Measurements from ENCODE around the gene NCLN. TPM values are rescaled to one million over a fixed set of nuclear protein-coding genes. Genes with fewer than 3 reads are reported as not detected.
"Not testable (repeated sequence)": the region's sequence is repeated elsewhere in the genome, so short reads cannot be mapped to it uniquely, and the experiment has no call there.

NCLN gene
- total RNA-seq, 1 experiment from 2014 or later, result 74.6 TPM

- no peak for DNase-seq (ENCODE audit: low spot score)
Measured at GRCh38 chr19:3198901-3199700, 13.4 kb downstream of the NCLN start.

- no peak for DNase-seq (ENCODE audit: low spot score)
Measured at GRCh38 chr19:3201072-3201700, 15.5 kb downstream of the NCLN start.

GRCh38 chr19:3201911-3202310 is 16.2 kb downstream of the NCLN start:
- DNase-seq (ENCODE audit: low spot score), result no peak

DNA sequence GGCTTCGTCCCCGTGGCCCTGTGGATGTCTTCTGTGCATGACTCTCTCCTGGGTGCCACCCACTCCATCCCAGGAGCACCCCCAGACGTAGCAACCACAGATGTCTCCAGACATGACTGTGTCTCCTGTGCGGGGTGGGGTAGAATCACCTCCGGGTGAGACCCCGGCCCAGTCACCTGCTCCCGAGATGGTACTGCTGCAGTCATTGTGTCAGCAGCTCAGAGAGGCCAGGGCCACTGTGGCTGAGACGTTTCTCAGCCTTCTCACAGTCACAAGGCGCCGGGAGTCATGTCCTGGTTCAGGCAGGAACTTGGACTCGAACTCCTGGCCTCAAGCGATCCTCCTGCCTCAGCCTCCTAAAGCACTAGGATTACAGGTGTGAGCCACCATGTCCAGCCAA is 16.6 kb downstream of the NCLN start:
- no peak for DNase-seq (ENCODE audit: low spot score)

DNA sequence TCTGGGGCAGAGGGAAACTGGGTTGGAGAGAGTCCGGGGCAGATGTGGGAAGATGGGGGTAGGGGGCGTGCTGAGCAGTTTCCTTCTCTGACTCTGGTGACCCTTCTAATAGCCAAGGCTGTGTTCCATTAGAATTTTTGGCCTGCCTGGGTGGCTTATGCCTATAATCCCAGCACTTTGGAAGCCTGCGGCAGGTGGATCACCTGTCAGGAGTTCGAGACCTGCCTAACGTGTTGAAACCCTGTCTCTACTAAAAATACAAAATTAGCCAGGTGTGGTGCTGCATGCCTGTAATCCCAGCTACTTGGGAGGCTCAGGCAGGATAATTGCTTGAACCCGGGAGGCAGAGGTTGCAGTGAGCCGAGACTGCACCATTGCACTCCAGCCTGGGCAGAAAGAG is 17.2 kb downstream of the NCLN start:
- not testable (repeated sequence) for DNase-seq (ENCODE audit: low spot score)

DNA sequence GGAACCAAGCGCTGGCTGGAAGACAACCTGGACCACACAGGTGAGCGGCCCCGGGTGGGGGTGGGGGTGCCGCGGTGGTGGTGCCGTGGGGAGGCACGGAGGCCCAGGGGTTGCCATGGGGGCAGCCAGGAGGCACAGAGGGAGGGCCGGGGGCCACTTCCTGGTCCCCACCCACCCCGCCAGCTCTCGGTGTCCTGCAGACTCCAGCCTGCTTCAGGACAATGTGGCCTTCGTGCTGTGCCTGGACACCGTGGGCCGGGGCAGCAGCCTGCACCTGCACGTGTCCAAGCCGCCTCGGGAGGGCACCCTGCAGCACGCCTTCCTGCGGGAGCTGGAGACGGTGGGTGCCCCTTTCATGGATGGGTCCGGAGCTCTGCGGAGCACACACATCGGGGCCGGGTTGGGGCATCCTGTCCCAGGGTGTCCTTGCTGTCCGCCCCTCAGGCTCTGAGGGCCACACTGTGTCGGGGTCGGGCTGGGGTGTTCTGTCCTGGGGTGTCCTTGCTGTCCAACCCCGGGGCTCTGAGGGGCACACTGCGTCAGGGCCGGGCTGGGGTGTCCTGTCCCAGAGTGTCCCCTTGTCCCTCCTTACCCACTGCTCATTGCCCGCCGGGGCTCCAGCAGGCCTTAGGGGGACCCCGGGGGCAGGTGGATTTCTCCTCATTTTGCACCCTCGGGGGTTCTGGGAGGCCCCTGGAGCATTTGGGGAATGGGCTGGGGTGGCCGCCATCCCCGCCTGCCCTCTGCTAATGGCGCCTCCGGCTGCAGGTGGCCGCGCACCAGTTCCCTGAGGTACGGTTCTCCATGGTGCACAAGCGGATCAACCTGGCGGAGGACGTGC is 18.3 kb downstream of the NCLN start:
- no peak for DNase-seq (ENCODE audit: low spot score)

DNA sequence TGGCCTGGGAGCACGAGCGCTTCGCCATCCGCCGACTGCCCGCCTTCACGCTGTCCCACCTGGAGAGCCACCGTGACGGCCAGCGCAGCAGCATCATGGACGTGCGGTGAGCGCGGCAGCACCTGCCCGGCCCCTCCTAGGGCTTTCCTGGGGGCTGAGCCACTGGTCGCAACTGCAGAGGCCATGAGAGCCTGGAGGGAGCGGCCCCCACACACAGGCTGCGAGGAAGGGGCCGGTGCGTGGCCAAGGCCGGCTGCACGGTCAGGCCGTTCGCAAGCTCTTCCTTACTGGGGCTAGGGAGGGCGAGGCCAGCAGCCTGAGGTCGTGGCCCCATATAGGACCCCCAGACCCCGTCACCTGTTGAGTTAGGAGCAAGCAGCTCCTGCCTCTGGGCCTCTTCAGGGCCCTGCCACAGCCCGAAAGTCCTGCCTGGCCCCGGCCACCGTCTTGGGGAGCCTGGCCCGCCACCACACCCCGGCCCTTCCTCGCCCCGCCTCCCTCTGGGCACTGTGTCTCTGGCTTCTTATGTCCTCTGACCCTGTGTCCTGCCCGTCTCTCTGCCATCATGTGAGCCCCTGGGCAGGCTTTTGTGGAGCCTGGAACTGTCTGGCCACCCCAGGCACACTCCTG is 19.0 kb downstream of the NCLN start:
- DNase-seq (ENCODE audit: low spot score), result no peak

GRCh38 chr19:3206216-3206953 is 20.7 kb downstream of the NCLN start:
- no peak for DNase-seq (ENCODE audit: low spot score)

GRCh38 chr19:3207461-3208242 is 21.9 kb downstream of the NCLN start:
- DNase-seq (ENCODE audit: low spot score), result peak; percentile 43

DNA sequence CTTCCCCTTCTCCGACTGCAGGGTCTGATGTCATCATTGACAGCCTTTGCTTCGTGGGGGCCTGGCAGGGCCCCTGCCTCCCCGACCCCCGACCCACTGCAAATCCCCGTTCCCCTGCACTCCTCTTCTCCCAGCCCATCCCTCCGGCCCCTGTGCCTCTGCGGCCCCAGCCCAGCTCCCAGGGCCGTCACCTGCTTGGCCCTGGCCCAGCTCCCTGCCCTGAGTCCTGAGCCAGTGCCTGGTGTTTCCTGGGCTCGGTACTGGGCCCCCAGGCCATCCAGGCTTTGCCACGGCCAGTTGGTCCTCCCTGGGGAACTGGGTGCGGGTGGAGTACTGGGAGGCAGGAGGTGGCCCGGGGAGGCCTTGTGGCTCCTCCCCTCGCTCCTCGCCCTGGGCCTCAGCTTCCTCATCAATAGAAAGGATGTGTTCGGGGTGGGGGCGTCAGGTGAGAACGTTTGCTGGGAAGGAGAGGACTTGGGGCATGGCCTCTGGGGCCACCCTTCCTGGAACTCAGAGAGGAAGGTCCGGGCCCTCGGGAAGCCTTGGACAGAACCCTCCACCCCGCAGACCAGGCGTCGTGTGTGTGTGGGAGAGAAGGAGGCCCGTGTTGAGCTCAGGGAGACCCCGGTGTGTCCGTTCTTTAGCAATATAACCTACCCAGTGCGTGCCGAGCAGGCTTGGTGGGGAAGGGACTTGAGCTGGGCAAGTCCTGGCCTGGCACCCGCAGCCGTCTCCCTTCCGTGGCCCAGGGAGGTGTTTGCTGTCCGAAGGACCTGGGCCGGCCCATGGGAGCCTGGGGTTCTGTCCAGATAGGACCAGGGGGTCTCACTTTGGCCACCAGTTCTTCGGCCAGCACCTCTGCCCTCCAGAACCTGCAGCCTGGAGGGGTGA is 22.8 kb downstream of the NCLN start:
- no peak for DNase-seq (ENCODE audit: low spot score)

DNA sequence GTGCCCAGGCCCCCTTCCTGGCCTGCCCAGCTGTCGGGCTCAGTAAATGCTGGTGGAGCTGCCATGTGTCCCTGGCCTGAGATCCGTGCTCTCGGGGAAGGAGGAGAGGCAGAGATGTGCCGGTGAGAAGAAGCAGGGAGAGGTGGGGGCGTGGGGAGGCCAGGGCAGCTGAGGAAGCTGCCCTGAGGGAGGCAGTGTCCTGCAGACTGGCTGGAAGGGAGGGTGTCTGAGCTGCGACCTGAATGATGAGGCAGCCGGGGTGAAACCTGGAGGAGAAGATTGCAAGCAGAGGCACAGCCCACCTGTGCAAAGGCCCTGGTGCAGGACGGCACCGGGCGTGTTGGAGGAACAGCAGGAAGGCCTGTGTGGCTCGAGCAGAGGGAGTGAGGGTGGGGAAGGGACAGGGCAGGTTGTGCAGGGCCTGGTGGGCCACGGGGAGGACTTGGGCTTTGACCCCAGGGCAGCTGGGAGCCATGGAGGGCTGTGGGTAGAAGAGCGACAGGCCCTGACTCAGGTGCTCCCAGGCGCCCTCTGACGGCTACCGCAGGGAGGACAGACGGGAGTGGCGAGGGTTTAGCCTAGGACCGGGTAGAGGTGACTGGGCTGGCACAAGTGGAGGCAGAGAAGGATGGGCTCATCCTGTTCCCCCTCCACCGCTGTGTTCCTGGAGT is 24.8 kb downstream of the NCLN start:
- DNase-seq (ENCODE audit: low spot score), result peak; percentile 32

DNA sequence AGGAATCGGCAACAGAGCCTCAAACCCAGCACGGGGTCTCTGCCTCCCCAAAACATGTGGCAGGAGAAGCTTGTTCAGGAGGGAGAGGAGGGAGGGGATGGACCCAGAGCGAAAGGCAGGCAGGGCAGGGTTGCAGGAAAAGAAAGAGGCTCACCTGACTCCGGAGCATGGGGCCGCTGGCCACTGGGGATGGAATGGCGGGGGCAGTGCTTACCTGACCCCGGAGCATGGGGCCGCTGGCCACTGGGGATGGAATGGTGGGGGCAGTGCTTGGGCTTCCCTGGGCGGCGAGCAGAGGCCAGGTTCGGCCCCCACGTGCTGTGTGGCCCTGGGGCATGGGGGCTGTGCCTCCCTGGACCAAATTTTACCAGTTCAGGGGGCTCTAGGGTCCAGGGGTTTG is 25.5 kb downstream of the NCLN start:
- DNase-seq (ENCODE audit: low spot score), result no peak

- no peak for DNase-seq (ENCODE audit: low spot score)
Measured at GRCh38 chr19:3213159-3213558, 27.4 kb downstream of the NCLN start.

DNA sequence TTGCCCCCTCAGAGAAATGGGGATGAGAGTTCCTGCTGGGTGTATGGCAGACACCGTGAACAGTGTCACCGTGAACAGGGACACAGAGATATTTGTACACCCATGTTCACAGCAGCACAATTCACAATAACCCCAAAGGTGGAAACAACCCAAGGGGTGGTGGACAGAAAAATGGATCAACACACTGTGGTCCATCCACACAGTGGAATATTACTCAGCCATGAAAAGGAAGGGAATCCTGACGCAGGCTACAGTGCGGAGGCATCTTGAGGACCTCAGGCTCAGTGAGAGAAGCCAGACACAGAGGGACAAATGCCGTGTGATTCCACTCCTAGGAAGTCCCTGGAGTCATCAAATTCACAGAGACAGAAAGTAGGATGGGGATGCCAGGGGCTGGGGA is 31.1 kb downstream of the NCLN start:
- DNase-seq (ENCODE audit: low spot score), result no peak

DNA sequence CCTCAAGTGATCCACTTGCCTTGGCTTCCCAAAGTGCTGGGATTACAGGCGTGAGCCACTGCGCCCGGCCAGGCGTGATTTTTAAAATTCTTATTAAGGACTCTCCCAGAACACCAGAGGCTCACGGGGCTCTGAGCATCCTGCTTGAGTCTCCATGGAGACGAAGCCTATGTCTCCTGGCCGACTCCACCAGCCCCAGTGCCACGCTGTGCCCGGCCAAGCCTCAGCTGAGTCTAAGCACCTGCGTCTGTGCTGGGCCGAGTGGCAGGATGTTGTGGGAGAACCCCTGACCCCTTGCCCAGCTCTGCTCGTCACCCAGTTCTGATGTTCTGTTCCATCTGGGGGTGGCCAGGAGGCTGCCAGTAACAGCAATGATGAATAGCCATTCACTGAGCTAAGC is 34.8 kb downstream of the NCLN start:
- no peak for DNase-seq (ENCODE audit: low spot score)

- not testable (repeated sequence) for DNase-seq (ENCODE audit: low spot score)
Measured at GRCh38 chr19:3221576-3221975, 35.8 kb downstream of the NCLN start.

GRCh38 chr19:3222709-3223108 is 37.0 kb downstream of the NCLN start:
- DNase-seq (ENCODE audit: low spot score), result no peak

GRCh38 chr19:3224346-3225168 is 38.8 kb downstream of the NCLN start, which contains the start of gene CELF5:
CELF5 (plus strand) TSS chr19:3224661; CDS start chr19:3224740, 79 bp downstream.
- DNase-seq (ENCODE audit: low spot score), result peak; percentile 16

Data from A172 (cell line).